Ovary (tissue), 3 donors: ENCODE results near the gene TOR1A.

Experiments
- CTCF ChIP-seq, 3 donors: fragments of 450-650 bp in 2 of 3; fragments of 200-600 bp in 1 of 3; IDR thresholded peaks; one replicate each; pipeline versions ENCODE4 v1.5.1 to v1.8.0; 2016 to 2022; ENCODE audit warnings: antibody characterized with exemption in 3 of 3, mild to moderate bottlenecking in 1 of 3
- EP300 ChIP-seq: sonication (generic); formaldehyde crosslinking; IDR thresholded peaks from one replicate; pipeline ENCODE4 v1.6.1; 2017; ENCODE audit warnings: antibody characterized with exemption
- POLR2A ChIP-seq: fragments of 450-650 bp; IDR thresholded peaks from one replicate; pipeline ENCODE4 v1.6.1; 2017; ENCODE audit warnings: antibody characterized with exemption, mild to moderate bottlenecking, moderate library complexity
- donor health status: DM: no; HTN: no; CAD: no.

- peak in 1 of 3 donors; percentile 24 for TF ChIP-seq CTCF (IDR thresholded peaks at IDR 0.05)
- peak; percentile 89 for TF ChIP-seq POLR2A
- TF ChIP-seq EP300: no peak
These were observed 11.4 kb upstream of the TOR1A start, which contains the start of the genes C9orf78 and USP20 for GRCh38 chr9:129835128-129835859.
